C4-2B (cell line): ENCODE data around the gene MXRA8.

ENCODE experiments used
- H3K27ac ChIP-seq: fragments of 450-650 bp; 2 replicates; pipeline ENCODE4 v1.5.1; 2017
- CTCF ChIP-seq: fragments of 450-650 bp; conservative IDR thresholded peaks from 2 replicates; pipeline ENCODE4 v1.5.1; 2017; ENCODE audit warnings: mild to moderate bottlenecking
- ZFX ChIP-seq: fragments of 450-650 bp; IDR thresholded peaks from 2 replicates; pipeline ENCODE4 v1.6.1; 2017

The MXRA8 gene

GRCh38 chr1:1402072-1402900 is 43.9 kb upstream of the MXRA8 start:
- TF ChIP-seq ZFX (no peak), CTCF (peak; percentile 87)
- H3K27ac ChIP-seq = 0 out of 2 replicates have a peak overlapping the region, but pooled peaks have one; percentile 2

GRCh38 chr1:1401457-1402010 is 43.2 kb upstream of the MXRA8 start:
- H3K27ac ChIP-seq = peak overlapping the region; percentile 91; the same call in 1 of the 2 replicates
- TF ChIP-seq ZFX (no peak), CTCF (no peak)

GRCh38 chr1:1400576-1401456 is 42.5 kb upstream of the MXRA8 start:
- peak overlapping the region; percentile 91 for H3K27ac ChIP-seq
- TF ChIP-seq ZFX (no peak), CTCF (no peak)

GRCh38 chr1:1399872-1400575 is 41.7 kb upstream of the MXRA8 start:
- H3K27ac ChIP-seq = peak overlapping the region; percentile 91
- TF ChIP-seq CTCF (no peak), ZFX (peak; percentile 41; the same call in 1 of the 2 replicates)

GRCh38 chr1:1399187-1399871 is 41.0 kb upstream of the MXRA8 start, which contains the start of gene CCNL2:
TSS of gene CCNL2 (minus strand) at chr1:1399335. CDS start at chr1:1399306, 29 bp downstream.
- TF ChIP-seq CTCF (no peak; the same call in 1 of the 2 replicates), ZFX (peak; percentile 1; the same call in 1 of the 2 replicates)
- peak within 1 kb of the TSS; percentile 91 for H3K27ac ChIP-seq

GRCh38 chr1:1398677-1399186 is 40.4 kb upstream of the MXRA8 start:
- no peak; the same call in 1 of the 2 replicates for TF ChIP-seq ZFX
- no peak for TF ChIP-seq CTCF
- peak overlapping the region; percentile 91 for H3K27ac ChIP-seq
